ENCODE measurements around the gene TM4SF20. TPM values are rescaled to one million over a fixed set of nuclear protein-coding genes. Genes with fewer than 3 reads are reported as not detected.

The TM4SF20 gene
- total RNA-seq, 3 donors from 2014 or later, result not detected

GRCh38 chr2:227412877-227413276, 33.8 kb upstream of the TM4SF20 start:
- Histone ChIP-seq H3K4me1 (no peaks in the 10 kb centered on the region), H3K27me3 (no peaks in the 10 kb centered on the region), H3K9me3 (no peaks in the 10 kb centered on the region), H3K27ac (no peak overlapping the region), H3K36me3 (no peaks in the 10 kb centered on the region), H3K4me3 (no peak overlapping the region)
- TF ChIP-seq CTCF (IDR thresholded peaks at IDR 0.05), result no peak
- no peak for TF ChIP-seq POLR2AphosphoS5 (IDR thresholded peaks at IDR 0.05)
- TF ChIP-seq POLR2A (IDR thresholded peaks at IDR 0.05), result no peak
- intact Hi-C loops (cut with DNase I; ENCODE audit: low total_unique reads), result no loop called here
- no peak for DNase-seq (ENCODE audit: low spot score in 2 of 2)

- TF ChIP-seq POLR2A (IDR thresholded peaks at IDR 0.05) (no peak), CTCF (IDR thresholded peaks at IDR 0.05) (no peak), POLR2AphosphoS5 (IDR thresholded peaks at IDR 0.05) (no peak)
- no peak overlapping the region for H3K4me3 ChIP-seq
- H3K27me3 ChIP-seq, result no peaks in the 10 kb centered on the region
- H3K9me3 ChIP-seq, result no peaks in the 10 kb centered on the region
- no peak overlapping the region for H3K27ac ChIP-seq
- H3K36me3 ChIP-seq, result no peaks in the 10 kb centered on the region
- intact Hi-C loops (cut with DNase I; ENCODE audit: low total_unique reads), result no loop called here
- DNase-seq (ENCODE audit: low spot score in 2 of 2), result no peak
- H3K4me1 ChIP-seq, result no peaks in the 10 kb centered on the region
Observed at GRCh38 chr2:227411990-227412350, 32.9 kb upstream of the TM4SF20 start.

- intact Hi-C loops (cut with DNase I; ENCODE audit: low total_unique reads), result no loop called here
- Histone ChIP-seq H3K27ac (no peak overlapping the region), H3K9me3 (no peaks in the 10 kb centered on the region), H3K4me3 (no peak overlapping the region), H3K4me1 (no peaks in the 10 kb centered on the region), H3K27me3 (no peaks in the 10 kb centered on the region), H3K36me3 (no peaks in the 10 kb centered on the region)
- TF ChIP-seq POLR2A (IDR thresholded peaks at IDR 0.05) (no peak), POLR2AphosphoS5 (IDR thresholded peaks at IDR 0.05) (no peak), CTCF (IDR thresholded peaks at IDR 0.05) (no peak)
- DNase-seq (ENCODE audit: low spot score in 2 of 2), result peak in 1 of 2 donors; percentile 23
Observed at GRCh38 chr2:227411320-227411989, 32.3 kb upstream of the TM4SF20 start.

- H3K27ac ChIP-seq, result no peak overlapping the region
- intact Hi-C loops (cut with DNase I; ENCODE audit: low total_unique reads), result no loop called here
- no peaks in the 10 kb centered on the region for H3K4me1 ChIP-seq
- no peaks in the 10 kb centered on the region for H3K36me3 ChIP-seq
- no peak for DNase-seq (ENCODE audit: low spot score in 2 of 2)
- H3K27me3 ChIP-seq, result no peaks in the 10 kb centered on the region
- no peak for TF ChIP-seq POLR2A (IDR thresholded peaks at IDR 0.05)
- no peak for TF ChIP-seq CTCF (IDR thresholded peaks at IDR 0.05)
- TF ChIP-seq POLR2AphosphoS5 (IDR thresholded peaks at IDR 0.05), result no peak
- no peak overlapping the region for H3K4me3 ChIP-seq
- H3K9me3 ChIP-seq, result no peaks in the 10 kb centered on the region
Observed at GRCh38 chr2:227410191-227410590, 31.1 kb upstream of the TM4SF20 start.

- peak; percentile 48 to 64 for DNase-seq (ENCODE audit: low spot score in 2 of 2)
- intact Hi-C loops (cut with DNase I; ENCODE audit: low total_unique reads), result loop anchor here (10.0 kb wide), 1 partner anchor 357 kb away; no protein-coding TSS in a partner anchor
- Histone ChIP-seq H3K36me3 (no peaks in the 10 kb centered on the region), H3K4me1 (no peaks in the 10 kb centered on the region), H3K27ac (peak overlapping the region; percentile 10 to 64), H3K9me3 (no peaks in the 10 kb centered on the region), H3K4me3 (no peak overlapping the region), H3K27me3 (no peaks in the 10 kb centered on the region)
- TF ChIP-seq POLR2A (IDR thresholded peaks at IDR 0.05) (no peak), POLR2AphosphoS5 (IDR thresholded peaks at IDR 0.05) (peak in 2 of 3 donors; percentile 11 to 69)
Observed at GRCh38 chr2:227407591-227408151, 28.6 kb upstream of the TM4SF20 start.

Data from breast epithelium (tissue), 4 donors.